Body of pancreas (tissue), 4 donors: ENCODE results near the gene EREG.

Experiments used
- POLR2A ChIP-seq, 3 donors: fragments of 450-650 bp; IDR thresholded peaks; one replicate each; pipeline ENCODE4 v1.6.1; 2016; ENCODE audit warnings: antibody characterized with exemption in 3 of 3, mild to moderate bottlenecking in 2 of 3
- TF ChIP-seq, protein P1 (sequence below), 7 experiments: fragments of 450-650 bp in 4 of 7; fragments of 200-600 bp in 3 of 7; sonication (generic) in 3 of 7; IDR thresholded peaks; one replicate each; pipeline ENCODE4 v1.5.1; 2016 to 2019; ENCODE audit warnings: antibody characterized with exemption in 7 of 7

DNA sequence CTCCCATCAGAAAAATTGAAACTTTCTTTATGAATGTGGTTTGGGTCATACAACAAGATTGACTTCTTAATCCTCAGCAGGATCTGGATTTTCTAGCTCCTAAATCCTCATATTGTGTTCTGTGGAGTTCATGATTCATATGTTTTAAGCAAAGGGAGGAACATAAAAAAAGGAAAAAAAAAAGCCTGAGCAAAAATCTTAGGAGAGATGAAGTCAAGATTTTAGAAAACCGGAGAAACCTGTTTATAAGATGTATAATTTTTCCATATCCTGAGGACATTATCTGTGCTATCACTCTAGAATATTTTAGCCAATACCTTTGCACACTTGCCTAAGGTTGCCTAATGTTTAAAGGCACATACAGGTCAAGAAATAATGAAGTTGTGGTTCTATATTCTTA, 7.0 kb upstream of the EREG start:
- TF ChIP-seq, protein P1, sequence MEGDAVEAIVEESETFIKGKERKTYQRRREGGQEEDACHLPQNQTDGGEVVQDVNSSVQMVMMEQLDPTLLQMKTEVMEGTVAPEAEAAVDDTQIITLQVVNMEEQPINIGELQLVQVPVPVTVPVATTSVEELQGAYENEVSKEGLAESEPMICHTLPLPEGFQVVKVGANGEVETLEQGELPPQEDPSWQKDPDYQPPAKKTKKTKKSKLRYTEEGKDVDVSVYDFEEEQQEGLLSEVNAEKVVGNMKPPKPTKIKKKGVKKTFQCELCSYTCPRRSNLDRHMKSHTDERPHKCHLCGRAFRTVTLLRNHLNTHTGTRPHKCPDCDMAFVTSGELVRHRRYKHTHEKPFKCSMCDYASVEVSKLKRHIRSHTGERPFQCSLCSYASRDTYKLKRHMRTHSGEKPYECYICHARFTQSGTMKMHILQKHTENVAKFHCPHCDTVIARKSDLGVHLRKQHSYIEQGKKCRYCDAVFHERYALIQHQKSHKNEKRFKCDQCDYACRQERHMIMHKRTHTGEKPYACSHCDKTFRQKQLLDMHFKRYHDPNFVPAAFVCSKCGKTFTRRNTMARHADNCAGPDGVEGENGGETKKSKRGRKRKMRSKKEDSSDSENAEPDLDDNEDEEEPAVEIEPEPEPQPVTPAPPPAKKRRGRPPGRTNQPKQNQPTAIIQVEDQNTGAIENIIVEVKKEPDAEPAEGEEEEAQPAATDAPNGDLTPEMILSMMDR (IDR thresholded peaks at IDR 0.05), result no peak
- no peak for TF ChIP-seq POLR2A (IDR thresholded peaks at IDR 0.05)
